GM21737 (cell line): ENCODE measurements around the gene ARPIN.
"Not testable (repeated sequence)": the region's sequence is repeated elsewhere in the genome, so short reads cannot be mapped to it uniquely, and the experiment has no call there.

Experiments
- ATAC-seq: cut with Tn5 transposase; IDR thresholded peaks from one replicate; pipeline ENCODE4 v1.9.1; 2021; ENCODE audit warnings: mild to moderate bottlenecking, moderate library complexity; ENCODE audit not compliant: unreplicated experiment

The ARPIN gene

GRCh38 chr15:89912674-89913396, at the start of gene ARPIN:
ARPIN (minus strand) TSS chr15:89912952; CDS start chr15:89912835, 117 bp downstream.
- no peak for ATAC-seq

- no peak for ATAC-seq
Observed at GRCh38 chr15:89958107-89958805, 45.5 kb upstream of the ARPIN start.

GRCh38 chr15:89955449-89955998, 42.8 kb upstream of the ARPIN start:
- not testable (repeated sequence) for ATAC-seq

GRCh38 chr15:89954541-89954940, 41.8 kb upstream of the ARPIN start:
- ATAC-seq = no peak

- ATAC-seq = no peak
Observed at GRCh38 chr15:89948796-89949195, 36.0 kb upstream of the ARPIN start.

GRCh38 chr15:89947385-89947784, 34.6 kb upstream of the ARPIN start:
- ATAC-seq = no peak

GRCh38 chr15:89946681-89947299, 34.0 kb upstream of the ARPIN start:
- no peak for ATAC-seq

GRCh38 chr15:89943721-89944120, 31.0 kb upstream of the ARPIN start:
- not testable (repeated sequence) for ATAC-seq

GRCh38 chr15:89939910-89940309, 27.2 kb upstream of the ARPIN start:
- ATAC-seq = no peak

- not testable (repeated sequence) for ATAC-seq
Observed at GRCh38 chr15:89939377-89939776, 26.6 kb upstream of the ARPIN start.

- ATAC-seq = no peak
Observed at GRCh38 chr15:89937365-89938350, 24.9 kb upstream of the ARPIN start.

- no peak for ATAC-seq
Observed at GRCh38 chr15:89936786-89937265, 24.1 kb upstream of the ARPIN start.

GRCh38 chr15:89936051-89936785, 23.5 kb upstream of the ARPIN start:
- ATAC-seq = no peak

- no peak for ATAC-seq
Observed at GRCh38 chr15:89932880-89933279, 20.1 kb upstream of the ARPIN start.

- no peak for ATAC-seq
Observed at GRCh38 chr15:89928421-89928820, 15.7 kb upstream of the ARPIN start.

- ATAC-seq = no peak
Observed at GRCh38 chr15:89926158-89926557, 13.4 kb upstream of the ARPIN start.

GRCh38 chr15:89917442-89918101, 4.8 kb upstream of the ARPIN start:
- no peak for ATAC-seq

- ATAC-seq = no peak
Observed at GRCh38 chr15:89916660-89917059, 3.9 kb upstream of the ARPIN start.

- ATAC-seq = no peak
Observed at GRCh38 chr15:89912145-89912673, 543 bp downstream of the ARPIN start.
